Measurements from ENCODE around the gene PMM2.
A peak's percentile ranks its signal among the peaks of the same experiment; 100 is the strongest.
"Not testable (repeated sequence)": the region's sequence is repeated elsewhere in the genome, so short reads cannot be mapped to it uniquely, and the experiment has no call there.

PMM2 gene

DNA sequence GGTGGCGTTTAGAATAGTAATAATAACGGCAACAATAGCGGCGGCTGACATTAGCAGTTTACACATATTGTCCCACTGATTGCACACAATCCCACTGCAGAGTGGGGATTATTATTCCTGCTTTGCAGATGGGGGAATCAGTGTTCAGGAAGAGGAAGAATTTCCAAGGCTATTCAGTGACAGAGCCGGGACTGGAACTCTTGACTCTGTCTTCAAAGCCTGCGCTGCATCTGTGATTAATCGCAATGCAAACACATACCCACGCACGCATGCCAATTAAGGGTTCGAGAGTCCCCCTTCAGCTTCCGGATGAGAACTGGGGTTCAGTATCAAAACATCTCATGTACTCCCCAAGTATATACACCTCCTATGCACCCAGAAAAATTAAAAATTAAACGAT is 29.4 kb upstream of the PMM2 start:
- DNase-seq (no peak), ATAC-seq (replicated peaks) (no peak)
- H3K36me3 Mint-ChIP-seq = peaks cover 35 to 43% of the 10 kb centered on the region in 2 donors
- no peak overlapping the region for H3K4me3 Mint-ChIP-seq
- H3K27ac Mint-ChIP-seq = no peak overlapping the region
- H3K4me1 Mint-ChIP-seq = no peaks in the 10 kb centered on the region
- H3K27me3 Mint-ChIP-seq = no peaks in the 10 kb centered on the region
- no peaks in the 10 kb centered on the region for H3K9me3 Mint-ChIP-seq

DNA sequence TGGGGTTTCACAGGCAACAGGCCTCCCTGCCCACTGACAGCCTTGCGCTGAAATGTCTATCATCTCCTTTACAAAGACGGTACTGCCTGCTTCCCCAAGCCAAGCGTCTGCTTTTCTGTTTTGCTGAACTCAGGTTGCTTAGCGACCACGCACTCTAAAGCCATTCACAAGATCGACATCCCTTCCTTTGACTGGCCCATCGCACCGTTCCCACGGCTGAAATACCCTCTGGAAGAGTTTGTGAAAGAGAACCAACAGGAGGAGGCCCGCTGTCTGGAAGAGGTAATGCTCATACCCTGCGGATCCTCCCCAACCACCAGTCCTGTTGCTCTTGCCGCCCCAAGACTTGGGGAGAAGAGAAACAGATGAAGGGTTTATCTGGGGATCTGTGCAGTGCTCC is 28.9 kb upstream of the PMM2 start:
- Mint-ChIP-seq H3K27me3 (no peaks in the 10 kb centered on the region), H3K36me3 (peaks cover 35 to 47% of the 10 kb centered on the region in 2 donors)

DNA sequence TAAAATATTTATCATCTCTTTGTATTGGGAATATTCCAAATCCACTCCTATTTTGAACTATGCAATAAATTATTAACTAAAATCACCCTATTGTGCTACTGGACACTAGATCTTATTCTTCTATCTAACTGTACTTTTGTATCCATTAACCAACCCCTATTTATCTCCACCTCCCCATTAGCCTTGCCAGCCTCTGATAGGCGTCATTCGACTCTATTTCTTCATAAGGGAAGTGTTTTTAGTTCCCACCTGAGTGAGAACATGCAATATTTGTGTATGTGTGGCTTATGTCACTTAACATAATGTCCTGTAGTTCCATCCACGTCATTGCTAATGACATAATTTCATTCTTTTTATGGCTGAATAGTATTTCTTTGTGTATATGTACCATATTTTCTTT is 24.1 kb upstream of the PMM2 start:
- H3K9me3 Mint-ChIP-seq = peaks cover 3 to 4% of the 10 kb centered on the region in 2 donors
- ATAC-seq (replicated peaks) (no peak), DNase-seq (no peak)
- H3K27me3 Mint-ChIP-seq = no peaks in the 10 kb centered on the region
- H3K27ac Mint-ChIP-seq = no peak overlapping the region
- peaks cover 50 to 60% of the 10 kb centered on the region in 2 donors for H3K36me3 Mint-ChIP-seq
- H3K4me1 Mint-ChIP-seq = no peaks in the 10 kb centered on the region
- H3K4me3 Mint-ChIP-seq = no peak overlapping the region

More for the DNA sequence above, 28.9 kb upstream of the PMM2 start:
- Mint-ChIP-seq H3K9me3 (no peaks in the 10 kb centered on the region), H3K27ac (no peak overlapping the region), H3K4me1 (no peaks in the 10 kb centered on the region), H3K4me3 (no peak overlapping the region)
- DNase-seq = no peak
- ATAC-seq (replicated peaks) = no peak

DNA sequence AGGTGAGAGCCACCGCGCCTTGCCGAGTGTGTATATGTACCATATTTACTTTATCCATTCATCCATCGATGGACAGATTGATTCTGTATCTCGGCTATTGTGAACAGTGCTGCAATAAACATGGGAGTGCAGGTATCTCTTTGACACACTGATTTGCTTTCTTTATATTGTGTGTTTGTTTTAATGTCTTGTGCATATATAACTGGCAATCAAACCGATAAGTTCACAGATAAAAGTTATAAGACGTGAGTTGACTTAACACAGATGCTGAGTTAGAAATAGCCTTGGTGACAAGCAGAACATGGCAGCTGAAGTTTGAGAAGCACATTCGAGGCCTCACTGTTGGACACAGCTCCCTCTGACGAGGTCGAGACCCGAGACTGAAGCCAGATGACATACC is 23.4 kb upstream of the PMM2 start:
- DNase-seq (no peak), ATAC-seq (replicated peaks) (no peak)
- H3K4me3 Mint-ChIP-seq = no peak overlapping the region
- peaks cover 47 to 53% of the 10 kb centered on the region in 2 donors for H3K36me3 Mint-ChIP-seq
- no peak overlapping the region for H3K27ac Mint-ChIP-seq
- no peaks in the 10 kb centered on the region for H3K4me1 Mint-ChIP-seq
- H3K9me3 Mint-ChIP-seq = peaks cover 3 to 4% of the 10 kb centered on the region in 2 donors
- H3K27me3 Mint-ChIP-seq = no peaks in the 10 kb centered on the region

DNA sequence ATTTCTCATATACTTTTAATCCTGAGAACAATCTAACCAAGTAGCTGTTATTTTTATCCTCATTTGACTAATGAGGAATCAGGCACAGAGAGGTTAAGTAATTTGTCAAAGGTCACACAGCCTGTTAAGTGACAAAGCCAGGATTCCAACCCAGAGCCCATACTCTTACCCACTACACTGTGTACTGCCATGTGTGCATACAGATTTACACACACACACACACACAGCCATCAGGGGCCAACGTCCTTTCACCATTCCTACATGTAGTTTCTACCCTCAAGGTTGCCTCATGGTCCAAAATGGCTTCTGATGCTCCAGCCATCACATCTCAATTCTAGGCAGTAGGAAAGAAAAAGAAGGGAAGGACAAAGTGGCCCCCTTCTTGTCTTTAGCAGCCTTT is 22.3 kb upstream of the PMM2 start:
- ATAC-seq (replicated peaks) (no peak), DNase-seq (no peak)
- Mint-ChIP-seq H3K9me3 (peaks cover 3 to 4% of the 10 kb centered on the region in 2 donors), H3K4me1 (no peaks in the 10 kb centered on the region), H3K4me3 (no peak overlapping the region), H3K36me3 (peaks cover 49 to 58% of the 10 kb centered on the region in 2 donors), H3K27ac (no peak overlapping the region), H3K27me3 (no peaks in the 10 kb centered on the region)

DNA sequence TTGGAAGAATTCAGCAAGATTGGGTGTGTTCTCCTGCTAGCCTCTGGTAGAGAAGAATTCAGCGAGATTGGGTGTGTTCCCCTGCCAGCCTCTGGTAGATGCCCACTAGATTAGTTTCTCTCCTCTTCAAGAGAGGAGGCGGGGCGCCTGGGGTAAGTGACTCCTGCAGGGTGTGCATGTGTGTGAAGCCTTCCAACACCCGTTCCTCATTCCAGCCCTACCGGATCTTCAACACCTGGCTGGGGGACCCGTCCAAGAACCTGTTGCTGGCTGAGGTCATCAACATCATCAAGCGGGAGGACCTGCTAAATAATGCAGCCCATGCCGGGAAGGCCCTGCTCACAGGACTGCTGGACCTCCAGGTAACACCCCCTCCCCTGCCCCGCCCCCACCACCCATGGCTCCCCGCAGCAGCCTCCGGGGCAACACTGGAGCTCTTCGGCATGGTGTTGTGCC is 21.5 kb upstream of the PMM2 start:
- H3K9me3 Mint-ChIP-seq = peaks cover 3 to 4% of the 10 kb centered on the region in 2 donors
- H3K27me3 Mint-ChIP-seq = no peaks in the 10 kb centered on the region
- peaks cover 56 to 63% of the 10 kb centered on the region in 2 donors for H3K36me3 Mint-ChIP-seq
- no peak for ATAC-seq (replicated peaks)
- no peak overlapping the region for H3K4me3 Mint-ChIP-seq
- H3K27ac Mint-ChIP-seq = no peak overlapping the region
- H3K4me1 Mint-ChIP-seq = no peaks in the 10 kb centered on the region
- no peak for DNase-seq

DNA sequence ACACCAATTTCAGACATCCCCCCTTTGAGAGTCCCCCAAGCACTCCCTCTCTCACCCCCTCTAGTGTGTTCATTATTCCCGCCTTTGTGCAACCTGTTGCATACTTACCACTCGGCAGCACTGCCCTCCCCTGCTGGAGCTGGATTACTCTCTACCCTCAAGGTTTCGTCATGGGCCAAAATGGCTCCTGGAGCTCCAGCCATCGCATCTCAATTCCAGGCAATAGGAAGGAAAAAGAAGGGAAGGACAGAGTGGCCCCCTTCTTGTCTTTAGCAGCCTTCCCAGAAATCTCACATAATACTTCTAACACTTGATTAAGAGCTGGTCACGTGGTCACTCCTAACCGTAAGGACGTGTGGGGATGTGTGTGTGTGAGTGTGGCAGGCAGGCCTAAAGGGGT is 20.4 kb upstream of the PMM2 start:
- DNase-seq (no peak), ATAC-seq (replicated peaks) (no peak)
- Mint-ChIP-seq H3K27me3 (no peaks in the 10 kb centered on the region), H3K36me3 (peaks cover 55 to 66% of the 10 kb centered on the region in 2 donors), H3K27ac (no peak overlapping the region), H3K4me1 (no peaks in the 10 kb centered on the region), H3K9me3 (peaks cover 3 to 4% of the 10 kb centered on the region in 2 donors), H3K4me3 (no peak overlapping the region)

DNA sequence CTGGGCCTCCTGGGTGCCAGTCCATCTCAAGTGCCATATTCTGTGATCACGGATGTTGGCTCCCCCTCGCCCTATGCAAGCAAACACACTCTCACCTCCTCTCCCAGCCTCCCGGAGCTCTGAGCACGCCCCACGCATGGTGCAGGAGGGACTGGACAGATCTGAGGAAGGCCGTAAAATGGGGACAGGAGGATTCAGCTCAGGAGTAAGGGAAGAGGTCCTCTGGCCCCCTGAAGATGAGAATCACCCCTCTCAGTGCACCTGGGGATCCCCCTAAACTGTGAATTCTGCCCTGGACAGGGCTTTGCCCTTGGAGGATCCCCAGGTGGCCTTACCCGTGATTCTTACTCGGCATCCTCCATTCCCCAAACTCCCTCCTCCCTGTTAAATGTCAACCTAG is 15.8 kb upstream of the PMM2 start:
- H3K27ac Mint-ChIP-seq = no peak overlapping the region
- H3K4me1 Mint-ChIP-seq = no peaks in the 10 kb centered on the region
- no peak overlapping the region for H3K4me3 Mint-ChIP-seq
- ATAC-seq (replicated peaks) (no peak), DNase-seq (no peak)
- peaks cover 41 to 42% of the 10 kb centered on the region in 2 donors for H3K36me3 Mint-ChIP-seq
- peaks cover 2 to 3% of the 10 kb centered on the region in 2 donors for H3K9me3 Mint-ChIP-seq
- no peaks in the 10 kb centered on the region for H3K27me3 Mint-ChIP-seq

DNA sequence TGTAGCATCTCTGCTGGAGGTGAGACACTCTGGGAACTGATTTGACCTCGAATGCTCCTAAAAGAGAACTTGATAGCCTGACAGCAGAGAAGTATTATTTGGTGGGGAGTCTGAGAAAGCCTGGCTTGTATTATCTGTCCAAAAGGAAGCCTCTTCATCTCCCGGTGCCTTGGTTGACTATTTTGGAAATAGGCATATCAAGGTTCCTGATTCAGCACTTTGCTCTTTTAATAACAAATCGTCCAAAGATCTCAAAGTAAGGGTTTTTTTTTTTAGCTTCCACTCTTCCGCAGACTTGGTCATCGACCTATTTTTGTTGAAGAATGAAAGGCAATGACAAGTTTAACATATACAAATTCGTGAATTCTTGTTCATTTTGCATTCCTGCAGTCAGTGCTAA is 15.0 kb upstream of the PMM2 start:
- Mint-ChIP-seq H3K27me3 (no peaks in the 10 kb centered on the region), H3K27ac (peak overlapping the region; percentile 17), H3K4me3 (no peak overlapping the region), H3K36me3 (peaks cover 35% of the 10 kb centered on the region in 2 donors), H3K4me1 (no peaks in the 10 kb centered on the region), H3K9me3 (no peaks in the 10 kb centered on the region)
- ATAC-seq (replicated peaks) = no peak
- no peak for DNase-seq

DNA sequence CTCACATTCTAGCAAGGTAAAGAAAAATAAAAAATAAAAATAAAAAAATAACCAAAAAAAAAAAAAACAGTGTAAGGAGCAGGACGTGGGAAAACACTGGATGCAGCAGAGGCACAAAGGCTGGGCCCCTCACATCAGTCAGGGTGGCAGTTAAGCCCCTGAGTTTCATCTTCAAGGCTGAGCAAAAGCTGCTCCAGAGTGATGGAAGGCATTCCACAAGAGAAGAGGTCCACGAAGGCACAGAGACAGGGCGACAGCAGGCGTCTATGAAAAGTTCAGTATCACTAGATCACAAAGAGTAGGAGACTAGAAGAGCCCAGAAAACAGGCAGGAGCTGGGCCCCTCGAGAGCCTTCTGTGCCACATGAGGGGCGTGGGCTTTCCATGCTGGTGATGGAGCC is 12.2 kb upstream of the PMM2 start:
- no peaks in the 10 kb centered on the region for H3K27me3 Mint-ChIP-seq
- DNase-seq (no peak), ATAC-seq (replicated peaks) (no peak)
- peak overlapping the region; percentile 53 for H3K27ac Mint-ChIP-seq
- H3K9me3 Mint-ChIP-seq = no peaks in the 10 kb centered on the region
- peaks cover 20 to 22% of the 10 kb centered on the region in 2 donors for H3K36me3 Mint-ChIP-seq
- no peak overlapping the region for H3K4me3 Mint-ChIP-seq
- no peaks in the 10 kb centered on the region for H3K4me1 Mint-ChIP-seq

DNA sequence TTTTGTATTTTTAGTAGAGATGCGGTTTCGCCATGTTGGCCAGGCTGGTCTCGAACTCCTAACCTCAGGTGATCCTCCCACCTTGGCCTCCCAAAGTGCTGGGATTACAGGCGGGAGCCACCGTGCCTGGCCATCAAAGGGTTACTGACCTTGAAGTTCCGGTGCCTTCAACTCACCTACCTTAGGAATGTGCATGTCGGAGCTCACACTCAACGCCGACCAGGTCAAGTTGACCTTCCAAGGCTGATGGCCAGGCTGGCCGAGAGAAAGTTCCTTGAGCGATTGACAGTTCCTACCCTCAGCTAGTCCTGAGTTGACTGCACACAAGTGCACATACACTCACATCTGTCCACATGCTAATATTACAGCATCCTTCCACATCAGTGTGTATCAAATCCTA is 11.3 kb upstream of the PMM2 start:
- H3K27ac Mint-ChIP-seq, H3K27me3 Mint-ChIP-seq: not testable (repeated sequence)

DNA sequence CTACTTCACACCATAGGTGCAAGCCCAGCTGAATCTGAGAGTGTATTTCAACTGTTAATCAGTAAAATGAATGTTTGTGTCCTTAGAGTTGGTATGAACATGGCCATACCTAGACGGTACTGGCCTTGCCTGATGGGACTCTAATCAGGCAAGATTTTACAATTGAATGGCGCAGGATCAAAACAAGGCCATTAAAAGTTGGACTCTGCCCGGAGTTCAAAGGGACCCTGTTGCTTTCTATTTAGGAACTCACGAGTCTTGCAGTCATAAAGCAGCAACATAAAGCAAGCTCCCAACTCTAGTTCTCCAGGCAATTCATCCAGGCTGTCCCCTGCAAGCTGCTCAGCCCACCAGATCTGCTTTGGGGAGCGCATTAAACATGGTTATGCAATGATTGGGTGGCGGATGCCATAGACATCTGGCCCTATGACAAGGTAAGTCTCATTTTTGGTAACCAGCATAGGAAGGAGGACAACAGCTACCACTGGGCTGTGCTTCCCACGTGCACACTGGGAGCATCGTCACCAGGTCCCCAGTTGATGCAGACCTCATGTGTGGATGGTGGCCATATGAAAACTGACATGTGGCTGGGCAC is 9.0 kb upstream of the PMM2 start:
- ATAC-seq (replicated peaks) (no peak), DNase-seq (no peak)
- H3K36me3 Mint-ChIP-seq = peaks cover 0 to 4% of the 10 kb centered on the region in 2 donors
- peaks cover 4 to 13% of the 10 kb centered on the region in 2 donors for H3K4me1 Mint-ChIP-seq
- no peaks in the 10 kb centered on the region for H3K9me3 Mint-ChIP-seq
- H3K4me3 Mint-ChIP-seq = no peak overlapping the region
- H3K27me3 Mint-ChIP-seq = no peaks in the 10 kb centered on the region
- H3K27ac Mint-ChIP-seq = no peak overlapping the region

More for the DNA sequence above, 11.3 kb upstream of the PMM2 start:
- not testable (repeated sequence) for H3K4me1 Mint-ChIP-seq; H3K9me3 Mint-ChIP-seq; ATAC-seq (replicated peaks); DNase-seq; H3K4me3 Mint-ChIP-seq
- H3K36me3 Mint-ChIP-seq = peaks cover 15 to 16% of the 10 kb centered on the region in 2 donors

DNA sequence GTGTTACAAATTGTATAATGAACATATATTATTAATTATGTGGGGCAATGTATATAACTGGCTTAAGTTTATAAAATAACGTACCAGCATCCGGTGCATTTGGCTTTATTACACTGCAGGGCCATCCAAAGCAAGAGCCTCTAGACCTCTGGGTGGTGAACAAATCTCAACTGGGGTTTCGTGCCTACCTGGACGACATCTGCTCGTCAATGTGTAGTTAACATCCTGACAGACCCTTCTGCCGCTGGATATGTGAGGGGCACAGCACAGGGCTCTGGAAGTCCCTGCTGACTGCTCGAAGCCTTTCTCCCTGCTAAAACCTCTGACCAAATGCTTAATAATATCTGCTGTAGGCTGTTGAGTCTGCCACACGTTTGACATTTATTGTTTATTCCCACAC is 2.5 kb upstream of the PMM2 start:
- Mint-ChIP-seq H3K4me3 (no peak overlapping the region), H3K4me1 (peaks cover 23 to 54% of the 10 kb centered on the region in 2 donors)

DNA sequence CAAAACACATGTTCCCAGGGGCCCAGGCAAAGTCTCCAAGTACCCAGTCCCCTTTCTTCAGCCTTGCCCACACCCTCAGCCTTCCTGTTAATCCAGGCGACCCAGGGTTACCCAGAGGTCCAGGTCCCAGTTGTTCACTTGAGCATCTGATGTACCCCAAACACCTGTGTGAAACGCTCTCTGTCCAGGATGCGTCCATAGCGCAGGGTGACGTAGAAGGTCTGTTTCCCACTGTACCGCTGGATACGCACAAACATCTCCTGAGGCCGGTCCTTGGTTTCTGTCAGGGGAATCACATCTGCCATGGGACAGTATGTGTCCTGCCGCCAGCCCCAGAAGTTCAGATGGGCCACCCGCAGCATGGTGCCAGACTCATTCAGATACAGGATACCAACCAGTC is 1.8 kb upstream of the PMM2 start:
- Mint-ChIP-seq H3K4me1 (peaks cover 23 to 54% of the 10 kb centered on the region in 2 donors), H3K27ac (peak overlapping the region; percentile 47), H3K36me3 (peaks cover 17 to 18% of the 10 kb centered on the region in 2 donors), H3K4me3 (peak overlapping the region; percentile 22 to 94), H3K9me3 (no peaks in the 10 kb centered on the region), H3K27me3 (no peaks in the 10 kb centered on the region)
- ATAC-seq (replicated peaks) = no peak
- DNase-seq = no peak

More for the DNA sequence above, 2.5 kb upstream of the PMM2 start:
- DNase-seq (no peak), ATAC-seq (replicated peaks) (no peak)
- H3K9me3 Mint-ChIP-seq = no peaks in the 10 kb centered on the region
- peak overlapping the region; percentile 42 for H3K27ac Mint-ChIP-seq
- peaks cover 17 to 18% of the 10 kb centered on the region in 2 donors for H3K36me3 Mint-ChIP-seq
- no peaks in the 10 kb centered on the region for H3K27me3 Mint-ChIP-seq

DNA sequence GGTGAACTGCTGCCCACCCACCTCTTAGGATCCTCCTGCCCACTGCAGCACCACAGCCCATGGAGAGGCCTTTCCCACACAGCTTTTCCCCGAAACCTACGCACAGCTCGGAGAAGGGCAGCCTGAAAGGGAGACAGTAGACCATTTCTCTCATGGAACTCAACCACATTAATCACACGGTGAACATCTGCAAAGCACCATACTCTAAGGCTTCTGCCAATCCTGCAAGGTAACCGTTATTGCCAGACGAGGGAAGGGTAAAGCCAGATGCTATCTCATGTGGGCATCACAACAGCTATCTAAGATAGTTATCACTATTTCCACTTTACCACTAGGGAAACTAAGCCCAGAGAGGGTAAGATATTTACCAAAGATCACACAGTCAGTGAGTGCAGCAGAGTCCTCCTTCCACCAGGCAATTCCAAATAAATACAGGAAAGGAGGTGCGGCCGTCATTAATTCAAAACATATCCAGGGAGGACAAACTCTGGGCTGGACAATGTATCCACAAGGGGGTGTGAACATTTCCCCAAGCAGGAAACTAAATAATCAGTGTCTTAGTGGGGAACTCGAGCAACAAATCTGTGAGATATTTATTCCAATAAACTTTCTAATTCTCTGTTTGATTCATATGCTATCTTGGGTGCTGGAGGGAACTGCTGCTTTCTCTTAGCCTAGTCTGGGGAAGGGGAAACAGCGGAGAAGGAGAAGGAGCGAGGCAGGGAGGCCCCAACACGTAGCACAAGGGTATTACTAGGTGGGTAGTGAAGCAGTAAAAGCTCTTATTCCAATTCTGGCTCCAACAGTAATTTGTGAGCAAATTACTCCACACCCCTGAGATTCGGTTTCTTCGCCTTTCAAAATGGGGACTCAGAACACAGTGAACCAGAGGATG is 923 bp upstream of the PMM2 start:
- no peaks in the 10 kb centered on the region for H3K9me3 Mint-ChIP-seq
- DNase-seq (no peak), ATAC-seq (replicated peaks) (peak in 1 of 2 donors; percentile 6)
- peaks cover 19 to 20% of the 10 kb centered on the region in 2 donors for H3K36me3 Mint-ChIP-seq
- H3K4me3 Mint-ChIP-seq = peak overlapping the region; percentile 94 to 95
- no peaks in the 10 kb centered on the region for H3K27me3 Mint-ChIP-seq
- H3K4me1 Mint-ChIP-seq = peaks cover 23 to 52% of the 10 kb centered on the region in 2 donors
- H3K27ac Mint-ChIP-seq = peak overlapping the region; percentile 98
